Neural progenitor cell (in vitro differentiated cells): ENCODE results near the gene SLC25A22. TPM values are rescaled to one million over a fixed set of nuclear protein-coding genes. Genes with fewer than 3 reads are reported as not detected.
A peak's percentile ranks its signal among the peaks of the same experiment; 100 is the strongest.

Experiments used
- DNase-seq: peaks from one replicate; pipeline ENCODE4 v3.0.0-alpha.2; 2016; ENCODE audit warnings: low spot score
- H2AFZ ChIP-seq: fragments of 200-600 bp; sonication (generic); replicated peaks from 2 replicates; pipeline ENCODE4 v1.6.1; 2016; ENCODE audit warnings: antibody characterized with exemption
- H3F3A ChIP-seq: fragments of 200-600 bp; sonication (generic); 2 replicates; pipeline ENCODE4 v1.6.1; 2016; ENCODE audit warnings: antibody characterized with exemption, low read depth
- H3K27ac ChIP-seq: fragments of 200-600 bp; sonication (generic); 2 replicates; pipeline ENCODE4 v1.5.1; 2016; ENCODE audit warnings: mild to moderate bottlenecking
- H3K27me3 ChIP-seq: fragments of 200-600 bp; sonication (generic); 2 replicates; pipeline ENCODE4 v1.6.1; 2016; ENCODE audit warnings: mild to moderate bottlenecking, moderate library complexity
- H3K36me3 ChIP-seq: fragments of 200-600 bp; sonication (generic); 2 replicates; pipeline ENCODE4 v1.5.1; 2016
- H3K4me1 ChIP-seq: fragments of 200-600 bp; sonication (generic); 2 replicates; pipeline ENCODE4 v1.6.1; 2016; ENCODE audit warnings: mixed run types
- H3K4me2 ChIP-seq: fragments of 200-600 bp; sonication (generic); 2 replicates; pipeline ENCODE4 v1.6.1; 2016
- H3K4me3 ChIP-seq: fragments of 200-600 bp; sonication (generic); 2 replicates; pipeline ENCODE4 v1.5.1; 2016
- H3K79me2 ChIP-seq: fragments of 200-600 bp; sonication (generic); 2 replicates; pipeline ENCODE4 v1.6.1; 2016; ENCODE audit warnings: low read depth
- H3K9ac ChIP-seq: fragments of 200-600 bp; sonication (generic); 2 replicates; pipeline ENCODE4 v1.6.1; 2016
- H3K9me3 ChIP-seq: fragments of 200-600 bp; sonication (generic); 2 replicates; pipeline ENCODE4 v1.5.1; 2016; ENCODE audit warnings: low read depth
- H4K20me1 ChIP-seq: fragments of 200-600 bp; sonication (generic); 2 replicates; pipeline ENCODE4 v1.6.1; 2016; ENCODE audit warnings: low read depth
- H3K27ac Mint-ChIP-seq: 3 replicates; pipeline ENCODE4 v1.8.0; 2021; ENCODE audit warnings: mixed read lengths
- H3K27me3 Mint-ChIP-seq: 2 replicates; pipeline ENCODE4 v1.8.0; 2022; ENCODE audit warnings: low read depth, mild to moderate bottlenecking, inconsistent platforms, moderate library complexity, mixed read lengths; ENCODE audit not compliant: insufficient read depth
- H3K36me3 Mint-ChIP-seq: 3 replicates; pipeline ENCODE4 v1.8.0; 2021; ENCODE audit warnings: mixed read lengths
- H3K4me1 Mint-ChIP-seq: 3 replicates; pipeline ENCODE4 v1.8.0; 2021; ENCODE audit warnings: mixed read lengths
- H3K4me3 Mint-ChIP-seq: 3 replicates; pipeline ENCODE4 v1.8.0; 2021; ENCODE audit warnings: mild to moderate bottlenecking, moderate library complexity, mixed read lengths
- H3K9me3 Mint-ChIP-seq: 3 replicates; pipeline ENCODE4 v1.8.0; 2020; ENCODE audit warnings: mixed read lengths
- CTCF ChIP-seq: fragments of 200-600 bp; sonication (generic); IDR thresholded peaks from 2 replicates; pipeline ENCODE4 v1.5.1; 2017; ENCODE audit warnings: antibody characterized with exemption, mild to moderate bottlenecking
- EZH2 ChIP-seq: fragments of 200-600 bp; sonication (generic); IDR thresholded peaks from 2 replicates; pipeline ENCODE4 v1.6.1; 2017; ENCODE audit warnings: antibody characterized with exemption, mild to moderate bottlenecking, moderate library complexity
- EZH2phosphoT487 ChIP-seq: fragments of 200-600 bp; sonication (generic); IDR thresholded peaks from 2 replicates; pipeline ENCODE4 v1.6.1; 2017; ENCODE audit warnings: antibody characterized with exemption
- total RNA-seq: library from RNA; depleted of rRNA; stranded (reverse); fragments of >200 nt; gene quantifications from 2 replicates; pipeline ENCODE4 v1.2.3, GENCODE V29; 2015; ENCODE audit warnings: low replicate concordance

The SLC25A22 gene
- total RNA-seq, 1 donor from 2014 or later, result 11.0 TPM

- H3K36me3 Mint-ChIP-seq, result peaks cover 15% of the 10 kb centered on the region
- H3K36me3 ChIP-seq, result no peaks in the 10 kb centered on the region
- H3K27ac Mint-ChIP-seq, result no peak overlapping the region
These were observed 34.3 kb downstream of the SLC25A22 start for GRCh38 chr11:763549-764321.

GRCh38 chr11:763073-763463 lies 35.0 kb downstream of the SLC25A22 start:
- H3K27me3 ChIP-seq, result no peaks in the 10 kb centered on the region
- TF ChIP-seq EZH2 (no peak), EZH2phosphoT487 (no peak), CTCF (no peak)
- Mint-ChIP-seq H3K4me1 (no peaks in the 10 kb centered on the region), H3K27me3 (peaks cover 7% of the 10 kb centered on the region), H3K4me3 (no peak overlapping the region), H3K36me3 (peaks cover 15% of the 10 kb centered on the region), H3K27ac (no peak overlapping the region), H3K9me3 (no peaks in the 10 kb centered on the region)
- peaks cover 31% of the 10 kb centered on the region for H4K20me1 ChIP-seq
- H3K4me3 ChIP-seq, result no peak overlapping the region
- no peaks in the 10 kb centered on the region for H3K4me1 ChIP-seq
- H3K79me2 ChIP-seq, result no peaks in the 10 kb centered on the region
- no peaks in the 10 kb centered on the region for H3K9me3 ChIP-seq
- H2AFZ ChIP-seq, result no peak overlapping the region
- no peak for DNase-seq
- H3K27ac ChIP-seq, result no peak overlapping the region
- H3K36me3 ChIP-seq, result no peaks in the 10 kb centered on the region
- no peak overlapping the region for H3K4me2 ChIP-seq
- no peak overlapping the region for H3K9ac ChIP-seq
- peaks cover 37% of the 10 kb centered on the region for H3F3A ChIP-seq

More at GRCh38 chr11:763549-764321, 34.3 kb downstream of the SLC25A22 start:
- Histone ChIP-seq H3K27me3 (no peaks in the 10 kb centered on the region), H3K9me3 (no peaks in the 10 kb centered on the region), H3K9ac (no peak overlapping the region), H3K4me2 (no peak overlapping the region), H3F3A (peaks cover 37% of the 10 kb centered on the region), H3K27ac (no peak overlapping the region), H3K4me3 (no peak overlapping the region), H4K20me1 (peaks cover 31% of the 10 kb centered on the region), H3K4me1 (no peaks in the 10 kb centered on the region), H2AFZ (no peak overlapping the region), H3K79me2 (no peaks in the 10 kb centered on the region)
- no peaks in the 10 kb centered on the region for H3K9me3 Mint-ChIP-seq
- TF ChIP-seq EZH2, result no peak
- no peak for TF ChIP-seq EZH2phosphoT487
- no peak for TF ChIP-seq CTCF
- DNase-seq, result no peak
- no peak overlapping the region for H3K4me3 Mint-ChIP-seq
- H3K27me3 Mint-ChIP-seq, result peaks cover 6% of the 10 kb centered on the region
- H3K4me1 Mint-ChIP-seq, result no peaks in the 10 kb centered on the region

GRCh38 chr11:762421-763072 lies 35.5 kb downstream of the SLC25A22 start:
- Mint-ChIP-seq H3K4me1 (no peaks in the 10 kb centered on the region), H3K27ac (peak overlapping the region; percentile 63), H3K27me3 (peaks cover 10% of the 10 kb centered on the region), H3K36me3 (peaks cover 17% of the 10 kb centered on the region), H3K9me3 (no peaks in the 10 kb centered on the region), H3K4me3 (peak overlapping the region; percentile 39)
- no peaks in the 10 kb centered on the region for H3K36me3 ChIP-seq
- H3K27me3 ChIP-seq, result no peaks in the 10 kb centered on the region
- no peak for DNase-seq
- H2AFZ ChIP-seq, result no peak overlapping the region
- no peaks in the 10 kb centered on the region for H3K4me1 ChIP-seq
- H3K4me3 ChIP-seq, result no peak overlapping the region
- TF ChIP-seq EZH2 (no peak), CTCF (peak; percentile 17), EZH2phosphoT487 (no peak)
- H3K9ac ChIP-seq, result no peak overlapping the region
- H3K79me2 ChIP-seq, result no peaks in the 10 kb centered on the region
- peaks cover 37% of the 10 kb centered on the region for H3F3A ChIP-seq
- no peak overlapping the region for H3K27ac ChIP-seq
- H3K9me3 ChIP-seq, result no peaks in the 10 kb centered on the region
- peaks cover 30% of the 10 kb centered on the region for H4K20me1 ChIP-seq
- H3K4me2 ChIP-seq, result no peak overlapping the region
